HepG2 (cell line): ENCODE data around the gene FANCL. TPM values are rescaled to one million over a fixed set of nuclear protein-coding genes. Genes with fewer than 3 reads are reported as not detected.

Experiments used
- ADNP ChIP-seq: sonication (generic); formaldehyde crosslinking; IDR thresholded peaks from 2 replicates; pipeline ENCODE4 v1.4.0; 2020; ENCODE audit warnings: missing genetic modification reagents
- ATF7 ChIP-seq, 2 experiments: fragments of 450-650 bp in 1 of 2; sonication (generic) in 1 of 2; formaldehyde crosslinking in 1 of 2; IDR thresholded peaks; 2 replicates each; pipeline versions ENCODE4 v1.4.0 to v1.6.1; 2016 to 2020; ENCODE audit warnings: antibody characterized with exemption in 1 of 2, mild to moderate bottlenecking in 1 of 2, missing genetic modification reagents in 1 of 2
- CCAR2 ChIP-seq: fragments of 200-400 bp; formaldehyde crosslinking; optimal IDR thresholded peaks from 2 replicates; pipeline ENCODE3; 2018; ENCODE audit warnings: low read depth, mild to moderate bottlenecking, low read length, moderate library complexity
- CREM ChIP-seq, 2 experiments: sonication (generic) in 1 of 2; formaldehyde crosslinking in 1 of 2; IDR thresholded peaks; 2 replicates each; pipeline versions ENCODE4 v1.4.0 to v1.6.1; 2016 to 2020; ENCODE audit warnings: antibody characterized with exemption in 1 of 2, mild to moderate bottlenecking in 1 of 2, missing genetic modification reagents in 1 of 2
- FOSL1 ChIP-seq: sonication (generic); formaldehyde crosslinking; IDR thresholded peaks from 2 replicates; pipeline ENCODE4 v1.9.0; 2021; ENCODE audit warnings: missing genetic modification reagents, borderline replicate concordance
- GTF3A ChIP-seq: sonication (generic); formaldehyde crosslinking; conservative IDR thresholded peaks from 2 replicates; pipeline ENCODE4 v1.4.0; 2020; ENCODE audit warnings: mild to moderate bottlenecking, missing genetic modification reagents
- HIC2 ChIP-seq: sonication (generic); formaldehyde crosslinking; IDR thresholded peaks from 2 replicates; pipeline ENCODE4 v1.9.0; 2022; ENCODE audit warnings: low read depth, missing genetic modification reagents
- KDM2A ChIP-seq: sonication (generic); formaldehyde crosslinking; IDR thresholded peaks from 2 replicates; pipeline ENCODE4 v1.4.0; 2020; ENCODE audit warnings: low read depth, missing genetic modification reagents, borderline replicate concordance
- KLF16 ChIP-seq, 2 experiments: sonication (generic) in 1 of 2; formaldehyde crosslinking in 1 of 2; IDR thresholded peaks; 2 replicates each; pipeline versions ENCODE4 v1.6.1 to v1.8.0; 2016 to 2023; ENCODE audit warnings: missing genetic modification reagents in 2 of 2, missing compliant biosample characterization in 1 of 2
- MAFG ChIP-seq: sonication (generic); formaldehyde crosslinking; IDR thresholded peaks from 2 replicates; pipeline ENCODE4 v1.5.1; 2020; ENCODE audit warnings: mild to moderate bottlenecking, missing genetic modification reagents
- NKX3-1 ChIP-seq: sonication (generic); formaldehyde crosslinking; IDR thresholded peaks from 2 replicates; pipeline ENCODE4 v1.5.0; 2020; ENCODE audit warnings: missing genetic modification reagents
- SCMH1 ChIP-seq: sonication (generic); formaldehyde crosslinking; IDR thresholded peaks from 2 replicates; pipeline ENCODE4 v1.9.0; 2021; ENCODE audit warnings: missing genetic modification reagents, mild to moderate bottlenecking, borderline replicate concordance
- SRSF9 ChIP-seq: fragments of 200-400 bp; formaldehyde crosslinking; IDR thresholded peaks from 2 replicates; pipeline ENCODE4 v1.6.1; 2018; ENCODE audit warnings: borderline replicate concordance, mild to moderate bottlenecking, low read depth, low read length; ENCODE audit not compliant: insufficient read depth, poor library complexity, severe bottlenecking
- SSRP1 ChIP-seq: IDR thresholded peaks from 2 replicates; pipeline ENCODE4 v1.6.1; 2016; ENCODE audit warnings: control low read depth
- STAG1 ChIP-seq: sonication (generic); formaldehyde crosslinking; IDR thresholded peaks from 2 replicates; pipeline ENCODE4 v1.4.0; 2020; ENCODE audit warnings: missing genetic modification reagents
- ZFP62 ChIP-seq: sonication (generic); formaldehyde crosslinking; IDR thresholded peaks from 2 replicates; pipeline ENCODE4 v1.4.0; 2020; ENCODE audit warnings: missing genetic modification reagents
- ZKSCAN5 ChIP-seq: sonication (generic); formaldehyde crosslinking; IDR thresholded peaks from 2 replicates; pipeline ENCODE4 v1.5.1; 2020; ENCODE audit warnings: mild to moderate bottlenecking, missing genetic modification reagents
- ZNF343 ChIP-seq: sonication (generic); formaldehyde crosslinking; IDR thresholded peaks from 2 replicates; pipeline ENCODE4 v1.4.0; 2020; ENCODE audit warnings: mild to moderate bottlenecking, missing genetic modification reagents
- ZNF639 ChIP-seq: conservative IDR thresholded peaks from 2 replicates; pipeline ENCODE4 v1.6.1; 2018; ENCODE audit warnings: missing genetic modification reagents
- ZNF777 ChIP-seq: sonication (generic); formaldehyde crosslinking; IDR thresholded peaks from 2 replicates; pipeline ENCODE4 v1.4.0; 2020; ENCODE audit warnings: missing genetic modification reagents
- ZSCAN22 ChIP-seq: sonication (generic); formaldehyde crosslinking; IDR thresholded peaks from 2 replicates; pipeline ENCODE4 v1.4.0; 2020; ENCODE audit warnings: mild to moderate bottlenecking, missing genetic modification reagents
- polyA plus RNA-seq, 8 experiments: library from polyadenylated mRNA; depleted of rRNA in 3 of 8; stranded (reverse) in 7 of 8; unstranded in 1 of 8; fragments of >200 nt; fragmentation: Illumina TruSeq in 4 of 8; extraction: Trizol in 4 of 8; gene quantifications; 2 replicates each; pipeline versions ENCODE4 v1.2.1 to v1.2.3, GENCODE V29; 2011 to 2016; ENCODE audit warnings: low read depth in 4 of 8, missing spikeins in 1 of 8, mixed read lengths in 1 of 8; ENCODE audit not compliant: insufficient read depth in 1 of 8
- total RNA-seq, 5 experiments: library from RNA; depleted of rRNA; stranded (reverse); fragments of >200 nt; fragmentation: Illumina TruSeq; extraction: Trizol; gene quantifications; 2 replicates each; pipeline ENCODE4 v1.2.3, GENCODE V29; 2016; ENCODE audit warnings: low read depth in 1 of 5
- TF ChIP-seq, protein P1 (sequence below): sonication (generic); formaldehyde crosslinking; IDR thresholded peaks from 2 replicates; pipeline ENCODE4 v1.4.0; 2020; ENCODE audit warnings: low read depth, mild to moderate bottlenecking, missing genetic modification reagents
- TF ChIP-seq, protein P2 (sequence below): fragments of 450-650 bp; IDR thresholded peaks from 2 replicates; pipeline ENCODE4 v1.6.1; 2017
- TF ChIP-seq, protein P3 (sequence below): IDR thresholded peaks from 2 replicates; pipeline ENCODE4 v1.6.1; 2016

FANCL gene
- total and polyA plus RNA-seq, 2 of the 13 experiments (the other 11 are each of a cell fraction or from before 2014, with no cell fraction given) = 40.7 to 66.8 TPM

GRCh38 chr2:58204195-58204959 is 36.7 kb downstream of the FANCL start (continued):
- TF ChIP-seq MAFG (no peak), ZKSCAN5 (CRISPR knock-in tag) (no peak), ADNP (CRISPR knock-in tag) (no peak), HIC2 (CRISPR knock-in tag) (no peak), ZSCAN22 (CRISPR knock-in tag) (no peak), KLF16 (CRISPR knock-in tag; IDR thresholded peaks at IDR 0.05) (peak in 1 of 2 experiments; percentile 63; a peak in 1 of 4 replicates), NKX3-1 (CRISPR knock-in tag) (no peak), FOSL1 (no peak), GTF3A (CRISPR knock-in tag) (no peak), CREM (IDR thresholded peaks at IDR 0.05) (peak; percentile 68; the same call in 1 of the 2 replicates), CREM (CRISPR knock-in tag; IDR thresholded peaks at IDR 0.05) (no peak), ZNF777 (CRISPR knock-in tag) (no peak), ZNF343 (CRISPR knock-in tag) (no peak), ZFP62 (CRISPR knock-in tag) (no peak), SSRP1 (CRISPR knock-in tag) (no peak), ZNF639 (no peak), ATF7 (IDR thresholded peaks at IDR 0.05) (no peak), ATF7 (CRISPR knock-in tag; IDR thresholded peaks at IDR 0.05) (no peak), STAG1 (no peak), CCAR2 (no peak), SRSF9 (no peak), KDM2A (no peak), SCMH1 (CRISPR knock-in tag) (no peak)
- TF ChIP-seq, protein P1, sequence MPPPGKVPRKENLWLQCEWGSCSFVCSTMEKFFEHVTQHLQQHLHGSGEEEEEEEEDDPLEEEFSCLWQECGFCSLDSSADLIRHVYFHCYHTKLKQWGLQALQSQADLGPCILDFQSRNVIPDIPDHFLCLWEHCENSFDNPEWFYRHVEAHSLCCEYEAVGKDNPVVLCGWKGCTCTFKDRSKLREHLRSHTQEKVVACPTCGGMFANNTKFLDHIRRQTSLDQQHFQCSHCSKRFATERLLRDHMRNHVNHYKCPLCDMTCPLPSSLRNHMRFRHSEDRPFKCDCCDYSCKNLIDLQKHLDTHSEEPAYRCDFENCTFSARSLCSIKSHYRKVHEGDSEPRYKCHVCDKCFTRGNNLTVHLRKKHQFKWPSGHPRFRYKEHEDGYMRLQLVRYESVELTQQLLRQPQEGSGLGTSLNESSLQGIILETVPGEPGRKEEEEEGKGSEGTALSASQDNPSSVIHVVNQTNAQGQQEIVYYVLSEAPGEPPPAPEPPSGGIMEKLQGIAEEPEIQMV (CRISPR knock-in tag) = no peak
- TF ChIP-seq, protein P2, sequence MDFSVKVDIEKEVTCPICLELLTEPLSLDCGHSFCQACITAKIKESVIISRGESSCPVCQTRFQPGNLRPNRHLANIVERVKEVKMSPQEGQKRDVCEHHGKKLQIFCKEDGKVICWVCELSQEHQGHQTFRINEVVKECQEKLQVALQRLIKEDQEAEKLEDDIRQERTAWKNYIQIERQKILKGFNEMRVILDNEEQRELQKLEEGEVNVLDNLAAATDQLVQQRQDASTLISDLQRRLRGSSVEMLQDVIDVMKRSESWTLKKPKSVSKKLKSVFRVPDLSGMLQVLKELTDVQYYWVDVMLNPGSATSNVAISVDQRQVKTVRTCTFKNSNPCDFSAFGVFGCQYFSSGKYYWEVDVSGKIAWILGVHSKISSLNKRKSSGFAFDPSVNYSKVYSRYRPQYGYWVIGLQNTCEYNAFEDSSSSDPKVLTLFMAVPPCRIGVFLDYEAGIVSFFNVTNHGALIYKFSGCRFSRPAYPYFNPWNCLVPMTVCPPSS = no peak
- TF ChIP-seq, protein P3, sequence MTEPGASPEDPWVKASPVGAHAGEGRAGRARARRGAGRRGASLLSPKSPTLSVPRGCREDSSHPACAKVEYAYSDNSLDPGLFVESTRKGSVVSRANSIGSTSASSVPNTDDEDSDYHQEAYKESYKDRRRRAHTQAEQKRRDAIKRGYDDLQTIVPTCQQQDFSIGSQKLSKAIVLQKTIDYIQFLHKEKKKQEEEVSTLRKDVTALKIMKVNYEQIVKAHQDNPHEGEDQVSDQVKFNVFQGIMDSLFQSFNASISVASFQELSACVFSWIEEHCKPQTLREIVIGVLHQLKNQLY (CRISPR knock-in tag) = peak; percentile 97
